Colonic mucosa (tissue), 4 donors: Measurements from ENCODE around the gene C16orf74. TPM values are rescaled to one million over a fixed set of nuclear protein-coding genes. Genes with fewer than 3 reads are reported as not detected.

Experiments
- DNase-seq: peaks from one replicate; pipeline ENCODE4 v3.0.0-alpha.2; 2020
- H3K27ac ChIP-seq: fragments of 200-600 bp; one replicate; pipeline ENCODE4 v1.8.0; 2021
- H3K27me3 ChIP-seq: fragments of 200-600 bp; one replicate; pipeline ENCODE4 v1.8.0; 2021
- H3K36me3 ChIP-seq: fragments of 200-600 bp; one replicate; pipeline ENCODE4 v1.8.0; 2021
- H3K4me1 ChIP-seq: fragments of 200-600 bp; one replicate; pipeline ENCODE4 v1.8.0; 2021; ENCODE audit warnings: mild to moderate bottlenecking
- H3K4me3 ChIP-seq: fragments of 200-600 bp; one replicate; pipeline ENCODE4 v1.8.0; 2021
- H3K9ac ChIP-seq, 2 donors: one replicate each; pipeline ENCODE4 v1.7.0; 2013; ENCODE audit warnings: control low read depth in 2 of 2, low read depth in 2 of 2, low read length in 2 of 2
- H3K9me3 ChIP-seq: fragments of 200-600 bp; one replicate; pipeline ENCODE4 v1.8.0; 2021
- intact Hi-C: fragments of 100-400 bp; cut with DNase I; formaldehyde crosslinking; loops from one replicate; pipeline ENCODE4 v1.14.1; 2022
- total RNA-seq, 2 donors: library from RNA; stranded (reverse); fragmentation: NEBNext Ultra II Directional in 1 of 2; extraction: Animal tissue kit (Norgen Biotek cat#: 25700) in 1 of 2; gene quantifications; one replicate each; pipeline ENCODE4 v1.2.1, GENCODE V29; 2021
- TF ChIP-seq, protein P1 (sequence below): fragments of 200-600 bp; IDR thresholded peaks from one replicate; pipeline ENCODE4 v1.8.0; 2022; ENCODE audit warnings: antibody characterized with exemption, mild to moderate bottlenecking
- donor health status: healthy.
- donor health status: DM: no; HTN: no; CAD: no.
- donor health status: DM: no; HTN: no; CAD: no.

Gene C16orf74
- total RNA-seq, 2 donors from 2014 or later: 0.37 to 0.96 TPM

- Histone ChIP-seq H3K4me1 (no peaks in the 10 kb centered on the region), H3K27me3 (no peaks in the 10 kb centered on the region), H3K4me3 (no peak overlapping the region), H3K9ac (no peak overlapping the region), H3K27ac (no peak overlapping the region), H3K36me3 (no peaks in the 10 kb centered on the region), H3K9me3 (no peaks in the 10 kb centered on the region)
- intact Hi-C loops: no loop called here
- DNase-seq: no peak
- TF ChIP-seq, protein P1, sequence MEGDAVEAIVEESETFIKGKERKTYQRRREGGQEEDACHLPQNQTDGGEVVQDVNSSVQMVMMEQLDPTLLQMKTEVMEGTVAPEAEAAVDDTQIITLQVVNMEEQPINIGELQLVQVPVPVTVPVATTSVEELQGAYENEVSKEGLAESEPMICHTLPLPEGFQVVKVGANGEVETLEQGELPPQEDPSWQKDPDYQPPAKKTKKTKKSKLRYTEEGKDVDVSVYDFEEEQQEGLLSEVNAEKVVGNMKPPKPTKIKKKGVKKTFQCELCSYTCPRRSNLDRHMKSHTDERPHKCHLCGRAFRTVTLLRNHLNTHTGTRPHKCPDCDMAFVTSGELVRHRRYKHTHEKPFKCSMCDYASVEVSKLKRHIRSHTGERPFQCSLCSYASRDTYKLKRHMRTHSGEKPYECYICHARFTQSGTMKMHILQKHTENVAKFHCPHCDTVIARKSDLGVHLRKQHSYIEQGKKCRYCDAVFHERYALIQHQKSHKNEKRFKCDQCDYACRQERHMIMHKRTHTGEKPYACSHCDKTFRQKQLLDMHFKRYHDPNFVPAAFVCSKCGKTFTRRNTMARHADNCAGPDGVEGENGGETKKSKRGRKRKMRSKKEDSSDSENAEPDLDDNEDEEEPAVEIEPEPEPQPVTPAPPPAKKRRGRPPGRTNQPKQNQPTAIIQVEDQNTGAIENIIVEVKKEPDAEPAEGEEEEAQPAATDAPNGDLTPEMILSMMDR: no peak
These were observed 20.8 kb downstream of the C16orf74 start for GRCh38 chr16:85730186-85730465.

DNA sequence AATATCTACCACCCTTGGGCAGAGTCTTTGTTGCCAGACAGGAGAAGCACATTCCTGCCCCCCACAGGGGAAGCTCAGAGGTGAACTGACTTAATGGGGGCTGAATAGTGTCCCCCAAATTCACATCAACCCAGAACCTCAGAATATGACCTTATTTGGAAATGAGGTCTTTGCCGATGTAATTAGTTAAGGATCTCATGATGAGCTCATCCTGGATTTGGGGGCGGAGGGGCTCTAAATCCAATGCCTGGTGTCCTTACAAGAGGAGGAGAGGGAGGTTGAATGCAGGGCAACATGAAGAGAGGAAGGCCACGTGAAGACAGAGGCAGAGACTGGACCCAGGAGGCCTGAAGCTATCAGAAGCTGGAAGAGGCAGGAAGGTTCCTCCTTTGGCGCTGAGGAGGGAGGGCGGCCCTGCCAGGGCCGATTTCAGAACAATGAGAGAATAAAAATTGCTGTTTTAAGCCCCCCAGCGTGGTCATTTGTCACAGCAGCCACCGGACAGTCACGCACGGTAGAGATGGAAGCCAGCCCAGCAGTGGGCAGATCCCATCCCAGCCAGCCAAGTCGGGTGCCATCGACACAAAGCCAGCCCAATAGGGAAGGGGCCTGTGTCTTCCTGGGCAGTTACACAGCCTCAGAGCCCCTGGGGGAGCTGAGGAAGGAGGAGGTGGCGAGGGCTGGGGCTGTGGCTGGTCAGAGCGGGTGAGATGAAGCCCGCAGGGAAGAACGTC, 21.3 kb downstream of the C16orf74 start:
- DNase-seq: no peak
- H3K27ac ChIP-seq: no peak overlapping the region
- H3K4me3 ChIP-seq: no peak overlapping the region
- no peaks in the 10 kb centered on the region for H3K36me3 ChIP-seq
- TF ChIP-seq, protein P1: no peak
- H3K27me3 ChIP-seq: no peaks in the 10 kb centered on the region
- H3K9ac ChIP-seq: no peak overlapping the region
- H3K4me1 ChIP-seq: no peaks in the 10 kb centered on the region
- intact Hi-C loops: no loop called here
- H3K9me3 ChIP-seq: no peaks in the 10 kb centered on the region

DNA sequence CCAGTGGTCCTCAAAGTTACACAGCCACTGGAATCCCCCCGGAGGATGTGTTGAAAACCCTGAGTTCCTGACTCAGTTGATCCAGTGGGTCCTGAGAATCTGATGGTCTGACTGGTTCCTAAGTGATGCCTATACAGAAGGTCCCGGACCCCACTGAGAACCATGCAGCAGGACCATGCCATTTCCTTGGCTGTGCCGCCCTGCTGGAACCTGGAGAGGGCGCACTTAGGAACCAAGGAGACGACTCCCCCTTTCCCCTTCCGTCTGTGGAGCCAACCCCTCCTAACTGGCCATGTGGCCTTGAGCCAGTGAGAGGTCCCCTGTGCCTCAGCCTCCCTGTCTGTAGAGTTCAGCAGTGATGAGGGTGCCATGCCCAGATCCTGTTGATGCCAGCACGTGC, 22.0 kb downstream of the C16orf74 start:
- H3K4me3 ChIP-seq: no peak overlapping the region
- no peak for DNase-seq
- H3K27ac ChIP-seq: no peak overlapping the region
- no peaks in the 10 kb centered on the region for H3K27me3 ChIP-seq
- H3K9me3 ChIP-seq: no peaks in the 10 kb centered on the region
- no peaks in the 10 kb centered on the region for H3K36me3 ChIP-seq
- intact Hi-C loops: no loop called here
- no peak overlapping the region for H3K9ac ChIP-seq
- TF ChIP-seq, protein P1: no peak
- H3K4me1 ChIP-seq: no peaks in the 10 kb centered on the region

DNA sequence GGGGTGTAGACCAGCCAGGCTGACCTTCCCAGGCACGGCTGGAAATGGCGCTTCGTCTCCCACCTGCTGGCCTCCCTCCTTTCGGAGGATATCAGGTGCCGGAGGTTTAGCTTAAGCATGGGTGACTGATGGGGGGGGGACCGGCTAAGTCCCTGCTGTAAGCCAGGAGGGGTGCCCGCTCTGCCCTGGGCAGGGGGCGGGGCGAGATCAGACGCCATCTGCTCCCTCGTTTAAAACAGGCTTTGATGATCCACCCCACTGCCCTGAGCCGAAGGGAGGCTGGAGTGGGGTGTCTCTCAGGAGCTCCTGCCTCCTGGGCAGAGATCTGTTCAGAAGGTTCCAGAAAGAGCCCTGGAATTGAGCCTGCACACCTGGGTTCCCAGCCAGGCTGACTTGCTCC, 26.0 kb downstream of the C16orf74 start:
- Histone ChIP-seq H3K27me3 (no peaks in the 10 kb centered on the region), H3K4me1 (no peaks in the 10 kb centered on the region), H3K36me3 (no peaks in the 10 kb centered on the region), H3K4me3 (no peak overlapping the region), H3K27ac (no peak overlapping the region), H3K9ac (no peak overlapping the region), H3K9me3 (no peaks in the 10 kb centered on the region)
- DNase-seq: no peak
- TF ChIP-seq, protein P1: no peak
- intact Hi-C loops: no loop called here

GRCh38 chr16:85724126-85724879, 26.6 kb downstream of the C16orf74 start:
- H3K9ac ChIP-seq: no peak overlapping the region
- H3K9me3 ChIP-seq: no peaks in the 10 kb centered on the region
- TF ChIP-seq, protein P1: no peak
- intact Hi-C loops: no loop called here
- H3K27me3 ChIP-seq: no peaks in the 10 kb centered on the region
- no peak overlapping the region for H3K27ac ChIP-seq
- no peak for DNase-seq
- no peaks in the 10 kb centered on the region for H3K4me1 ChIP-seq
- no peaks in the 10 kb centered on the region for H3K36me3 ChIP-seq
- no peak overlapping the region for H3K4me3 ChIP-seq
